Type B pancreatic cell (in vitro differentiated cells): Measurements from ENCODE around the gene HCAR1. TPM values are rescaled to one million over a fixed set of nuclear protein-coding genes. Genes with fewer than 3 reads are reported as not detected.
"Not testable (repeated sequence)": the region's sequence is repeated elsewhere in the genome, so short reads cannot be mapped to it uniquely, and the experiment has no call there.

Experiments used
- DNase-seq: peaks from one replicate; pipeline ENCODE4 v3.0.0; 2021; ENCODE audit warnings: mixed read lengths; ENCODE audit not compliant: unreplicated experiment; ENCODE audit errors: extremely low spot score
- H3K27ac Mint-ChIP-seq: 2 replicates; pipeline ENCODE4 v1.8.0; 2021; ENCODE audit warnings: mild to moderate bottlenecking, mixed read lengths
- H3K27me3 Mint-ChIP-seq: 2 replicates; pipeline ENCODE4 v1.8.0; 2021; ENCODE audit warnings: mixed read lengths
- H3K36me3 Mint-ChIP-seq: 2 replicates; pipeline ENCODE4 v1.8.0; 2021; ENCODE audit warnings: mixed read lengths
- H3K4me1 Mint-ChIP-seq: one replicate; pipeline ENCODE4 v1.8.0; 2021; ENCODE audit warnings: mixed read lengths; ENCODE audit not compliant: unreplicated experiment
- H3K4me3 Mint-ChIP-seq: 2 replicates; pipeline ENCODE4 v1.8.0; 2021; ENCODE audit warnings: mild to moderate bottlenecking, mixed read lengths
- H3K9me3 Mint-ChIP-seq: 2 replicates; pipeline ENCODE4 v1.8.0; 2021; ENCODE audit warnings: mixed read lengths
- CTCF ChIP-seq: fragments of 200-600 bp; sonication (generic); conservative IDR thresholded peaks from 2 replicates; pipeline ENCODE4 v1.5.0; 2021; ENCODE audit warnings: antibody characterized with exemption, mild to moderate bottlenecking
- total RNA-seq: library from RNA; stranded (reverse); gene quantifications from 2 replicates; pipeline ENCODE4 v1.2.1, GENCODE V29; 2021; ENCODE audit warnings: low replicate concordance

The HCAR1 gene
- total RNA-seq, 1 donor from 2014 or later = 5.0 TPM

GRCh38 chr12:122724641-122725243 is 5.9 kb downstream of the HCAR1 start:
- Mint-ChIP-seq H3K27ac (peak overlapping the region; percentile 93), H3K27me3 (no peaks in the 10 kb centered on the region), H3K4me3 (no peak overlapping the region), H3K36me3 (no peaks in the 10 kb centered on the region), H3K4me1 (peaks cover 24% of the 10 kb centered on the region), H3K9me3 (no peaks in the 10 kb centered on the region)
- DNase-seq = no peak
- TF ChIP-seq CTCF = no peak

GRCh38 chr12:122722387-122722786 is 8.3 kb downstream of the HCAR1 start:
- DNase-seq = no peak
- Mint-ChIP-seq H3K9me3 (no peaks in the 10 kb centered on the region), H3K4me3 (no peak overlapping the region), H3K27me3 (no peaks in the 10 kb centered on the region), H3K4me1 (peaks cover 17% of the 10 kb centered on the region), H3K27ac (peak overlapping the region; percentile 75), H3K36me3 (no peaks in the 10 kb centered on the region)
- no peak for TF ChIP-seq CTCF

GRCh38 chr12:122721057-122721545 is 9.5 kb downstream of the HCAR1 start:
- DNase-seq = no peak
- Mint-ChIP-seq H3K36me3 (no peaks in the 10 kb centered on the region), H3K9me3 (no peaks in the 10 kb centered on the region), H3K27ac (peak overlapping the region; percentile 91), H3K4me3 (peak overlapping the region; percentile 77), H3K27me3 (no peaks in the 10 kb centered on the region), H3K4me1 (peaks cover 13% of the 10 kb centered on the region)
- TF ChIP-seq CTCF = no peak

- H3K36me3 Mint-ChIP-seq, H3K9me3 Mint-ChIP-seq, H3K4me1 Mint-ChIP-seq, H3K27me3 Mint-ChIP-seq, DNase-seq: not testable (repeated sequence)
- Mint-ChIP-seq H3K27ac (peak within 1 kb of the TSS; percentile 54), H3K4me3 (peak within 1 kb of the TSS; percentile 36)
Observed at GRCh38 chr12:122716658-122717057, 14.0 kb downstream of the HCAR1 start, which contains the start of gene HCAR3. Gene HCAR3 (minus strand): TSS chr12:122716811. CDS start chr12:122716737, 74 bp downstream.

GRCh38 chr12:122715211-122715610 is 15.4 kb downstream of the HCAR1 start:
- not testable (repeated sequence) for H3K36me3 Mint-ChIP-seq, H3K4me3 Mint-ChIP-seq, DNase-seq, H3K4me1 Mint-ChIP-seq, H3K27me3 Mint-ChIP-seq, H3K9me3 Mint-ChIP-seq
- H3K27ac Mint-ChIP-seq = peak overlapping the region; percentile 80

GRCh38 chr12:122713491-122714188 is 17.0 kb downstream of the HCAR1 start:
- H3K27ac Mint-ChIP-seq, H3K27me3 Mint-ChIP-seq, H3K9me3 Mint-ChIP-seq, H3K4me3 Mint-ChIP-seq, H3K36me3 Mint-ChIP-seq, H3K4me1 Mint-ChIP-seq, DNase-seq: not testable (repeated sequence)

GRCh38 chr12:122711266-122711665 is 19.4 kb downstream of the HCAR1 start:
- H3K4me1 Mint-ChIP-seq, DNase-seq, H3K27me3 Mint-ChIP-seq, H3K36me3 Mint-ChIP-seq, H3K9me3 Mint-ChIP-seq: not testable (repeated sequence)
- H3K27ac Mint-ChIP-seq = peak overlapping the region; percentile 94
- peak overlapping the region; percentile 69 for H3K4me3 Mint-ChIP-seq

GRCh38 chr12:122710341-122710740 is 20.3 kb downstream of the HCAR1 start:
- DNase-seq, H3K9me3 Mint-ChIP-seq, H3K27me3 Mint-ChIP-seq, H3K4me1 Mint-ChIP-seq, H3K36me3 Mint-ChIP-seq: not testable (repeated sequence)
- Mint-ChIP-seq H3K27ac (peak overlapping the region; percentile 94), H3K4me3 (peak overlapping the region; percentile 69)

- H3K4me3 Mint-ChIP-seq, H3K27me3 Mint-ChIP-seq: not testable (repeated sequence)
Observed at GRCh38 chr12:122709287-122709686, 21.4 kb downstream of the HCAR1 start.

GRCh38 chr12:122703841-122704240 is 26.8 kb downstream of the HCAR1 start:
- H3K9me3 Mint-ChIP-seq, H3K4me3 Mint-ChIP-seq, DNase-seq, H3K36me3 Mint-ChIP-seq, H3K4me1 Mint-ChIP-seq, H3K27me3 Mint-ChIP-seq: not testable (repeated sequence)
- H3K27ac Mint-ChIP-seq = peak overlapping the region; percentile 82

More at GRCh38 chr12:122709287-122709686, 21.4 kb downstream of the HCAR1 start:
- peak overlapping the region; percentile 85 for H3K27ac Mint-ChIP-seq
- not testable (repeated sequence) for H3K36me3 Mint-ChIP-seq, H3K9me3 Mint-ChIP-seq, DNase-seq, H3K4me1 Mint-ChIP-seq
